DMS114 treated with DMSO at 0.1 percent for 48 hours (cell line): Measurements from ENCODE around the gene LTBP1.
"Not testable (repeated sequence)": the region's sequence is repeated elsewhere in the genome, so short reads cannot be mapped to it uniquely, and the experiment has no call there.

Experiments used
- DNase-seq: peaks from one replicate; lab custom pipeline; 2025; ENCODE audit not compliant: unreplicated experiment; lab: John Stamatoyannopoulos, UW

LTBP1 gene

DNA sequence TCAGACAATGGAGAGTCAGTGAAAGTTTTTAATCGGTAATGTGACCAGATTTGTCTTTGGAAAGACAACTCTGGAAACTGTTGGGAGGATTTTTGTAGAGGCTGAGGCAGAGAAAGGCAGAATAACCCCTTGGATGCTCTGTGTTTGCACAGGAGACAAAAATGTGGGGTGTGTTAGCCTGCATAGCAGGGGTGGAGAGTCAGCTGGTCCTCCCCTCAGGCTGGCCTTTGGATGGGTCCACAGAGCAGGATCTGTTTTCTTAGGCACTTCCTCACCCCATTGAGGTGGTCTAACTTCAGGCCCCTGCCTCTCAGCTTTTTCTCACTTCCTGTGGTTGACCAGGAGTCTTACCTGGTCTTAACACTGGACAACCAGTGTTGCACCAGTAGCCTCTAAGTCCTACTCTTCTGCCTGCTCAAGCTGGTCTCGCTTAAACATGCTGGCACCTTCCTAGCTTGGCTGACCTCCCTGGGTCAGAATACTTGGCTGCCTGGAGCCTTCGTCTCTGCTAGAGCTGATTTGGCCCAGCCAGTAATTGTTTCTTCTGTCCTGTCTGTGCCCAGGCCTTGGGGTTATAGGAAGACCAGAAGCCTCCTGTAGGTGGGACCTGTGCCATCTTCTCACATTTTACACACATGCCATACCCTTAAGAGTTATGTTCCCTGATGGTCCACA lies 269.9 kb downstream of the LTBP1 start:
- DNase-seq = no peak

DNA sequence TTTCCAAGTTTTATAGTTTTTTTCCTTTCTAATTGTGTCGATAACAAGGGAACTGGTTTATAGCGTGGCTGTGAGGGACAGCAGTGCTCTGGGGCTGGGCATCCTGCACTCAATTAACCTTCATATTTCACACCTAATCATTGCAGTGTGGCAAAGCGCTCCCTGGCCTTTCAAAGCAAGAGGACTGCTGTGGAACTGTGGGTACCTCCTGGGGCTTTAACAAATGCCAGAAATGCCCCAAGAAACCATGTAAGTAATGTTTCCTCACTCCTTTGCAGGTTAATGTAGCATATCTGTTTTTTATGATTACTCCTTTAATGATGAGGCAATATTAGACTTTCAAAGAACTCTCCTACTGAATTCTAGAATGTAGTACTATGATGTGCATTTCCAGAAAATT lies 270.7 kb downstream of the LTBP1 start:
- no peak for DNase-seq

DNA sequence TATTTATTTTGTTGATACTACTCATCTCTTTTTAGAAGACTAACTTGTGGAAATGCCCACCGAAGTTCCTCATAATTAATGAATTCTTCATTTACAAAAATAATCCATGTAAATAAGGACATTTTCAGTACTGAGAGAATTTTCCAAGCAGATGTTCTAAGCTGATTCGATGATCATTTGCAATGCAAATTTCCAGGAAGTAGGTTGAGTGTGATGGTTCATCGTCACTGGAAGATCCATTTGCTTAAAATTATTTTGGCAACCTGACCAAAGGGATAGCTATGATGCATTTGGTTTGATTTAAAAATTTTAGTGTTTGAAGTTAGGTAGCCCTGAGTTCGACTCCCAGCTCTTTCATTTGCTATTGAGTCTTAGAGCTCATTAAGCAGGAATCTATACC lies 272.4 kb downstream of the LTBP1 start:
- DNase-seq = no peak

DNA sequence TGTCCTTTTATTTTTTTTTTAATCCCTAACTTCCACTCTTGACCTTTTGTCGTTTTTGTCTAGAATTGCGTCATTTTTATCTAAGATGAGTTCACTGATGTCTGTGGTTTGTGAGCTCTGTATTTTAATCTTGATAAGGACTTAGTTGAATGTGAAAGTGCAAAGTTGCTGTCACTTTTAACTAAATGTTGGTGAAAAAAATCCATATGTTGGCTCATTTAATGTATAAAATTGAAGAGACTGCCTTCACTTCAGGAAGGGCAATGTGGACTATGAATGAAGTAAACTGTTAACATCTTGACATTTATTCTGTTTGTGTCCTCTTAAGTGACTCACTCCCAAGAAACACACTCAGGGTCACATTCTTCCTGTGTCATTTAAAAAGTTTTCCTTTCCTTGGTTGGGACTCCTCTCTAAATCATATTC lies 273.1 kb downstream of the LTBP1 start:
- no peak for DNase-seq

DNA sequence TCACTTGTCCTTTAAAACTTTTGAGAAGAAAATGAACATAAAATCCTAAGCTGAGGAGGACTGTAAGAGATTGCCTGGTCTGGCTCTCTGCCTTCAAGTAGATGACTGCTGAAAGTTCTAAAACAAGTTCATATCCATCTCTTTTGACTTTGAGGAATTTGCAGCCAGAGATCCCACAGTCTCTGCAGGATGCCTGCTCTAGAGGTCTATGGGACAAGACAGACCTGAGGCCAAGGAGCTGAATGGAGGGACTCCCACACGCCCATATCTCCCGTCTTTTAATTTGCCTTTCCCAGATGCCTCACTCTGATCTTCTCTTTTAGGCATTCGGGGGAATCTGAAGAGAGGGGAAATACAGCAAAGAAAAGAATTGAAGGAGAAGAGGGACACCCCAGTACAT lies 273.8 kb downstream of the LTBP1 start:
- no peak for DNase-seq

DNA sequence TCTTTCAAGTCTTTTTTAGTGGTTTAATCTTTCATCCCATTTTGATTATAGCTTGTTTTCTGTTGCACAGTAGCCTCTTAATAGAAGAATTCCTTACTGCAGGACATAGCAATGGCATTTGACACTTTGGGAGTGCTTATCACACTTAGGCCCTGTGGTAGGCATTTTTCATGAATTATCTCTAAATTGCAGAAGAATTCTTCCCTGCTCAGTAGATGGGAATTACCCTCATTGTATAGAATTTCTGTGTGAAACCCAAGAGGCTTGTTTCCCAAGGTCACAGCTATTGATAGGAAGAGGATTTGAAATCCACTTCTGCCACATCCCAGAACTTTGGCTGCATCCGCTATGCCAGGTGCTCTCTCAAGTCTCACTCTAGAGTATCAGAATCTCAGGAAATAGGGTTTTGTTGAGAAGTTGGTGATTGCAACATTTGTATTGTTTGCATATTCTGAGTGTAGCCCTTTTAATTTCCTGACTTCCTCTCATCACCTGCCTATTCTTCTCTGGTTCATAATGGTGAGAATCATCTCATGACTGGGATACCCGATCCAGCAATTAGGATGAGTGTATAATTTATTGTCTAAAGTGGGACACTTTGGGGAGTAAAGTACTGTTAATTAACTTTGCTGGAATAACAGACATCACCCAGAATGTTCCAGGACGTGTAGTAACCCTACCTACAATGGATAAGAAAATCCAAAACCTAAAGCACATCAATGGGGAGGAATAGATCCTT lies 274.5 kb downstream of the LTBP1 start:
- DNase-seq = no peak

DNA sequence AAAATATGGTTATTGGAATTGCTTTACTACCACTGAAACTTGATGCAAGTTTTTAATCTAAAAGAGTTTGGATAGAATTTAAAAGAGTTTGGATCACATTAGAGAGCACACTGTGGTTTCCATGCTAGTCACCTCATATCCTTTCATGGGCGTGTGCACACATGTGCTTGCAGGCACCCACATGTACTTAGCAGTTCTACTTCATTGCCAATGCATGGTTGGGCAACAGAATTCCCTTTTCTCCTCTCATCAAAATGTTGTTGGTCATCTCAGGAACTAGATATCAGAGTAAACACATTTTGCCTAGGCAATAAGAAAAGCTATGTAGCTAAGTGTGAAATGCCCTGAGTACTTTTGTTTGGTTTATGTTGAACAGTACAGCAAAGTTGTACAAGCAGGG lies 275.6 kb downstream of the LTBP1 start:
- DNase-seq = no peak

DNA sequence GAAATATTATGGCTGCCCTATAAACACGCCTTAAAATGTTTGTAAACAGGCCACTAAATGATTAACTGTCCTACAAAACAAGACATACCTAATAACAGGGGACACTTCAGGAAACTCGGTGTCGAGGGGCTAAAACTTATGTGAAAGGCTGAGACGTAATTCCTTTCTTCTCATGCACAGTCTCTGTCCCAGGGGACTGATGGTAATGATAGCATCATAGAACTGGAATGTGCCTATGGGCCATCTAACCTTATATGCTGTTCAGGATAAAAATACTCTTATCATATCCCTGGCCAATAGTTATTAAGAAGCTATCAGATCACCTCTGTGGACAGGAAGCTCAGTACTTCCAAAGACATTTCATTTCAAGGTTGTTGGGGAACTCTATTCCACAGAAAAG lies 277.1 kb downstream of the LTBP1 start:
- no peak for DNase-seq

DNA sequence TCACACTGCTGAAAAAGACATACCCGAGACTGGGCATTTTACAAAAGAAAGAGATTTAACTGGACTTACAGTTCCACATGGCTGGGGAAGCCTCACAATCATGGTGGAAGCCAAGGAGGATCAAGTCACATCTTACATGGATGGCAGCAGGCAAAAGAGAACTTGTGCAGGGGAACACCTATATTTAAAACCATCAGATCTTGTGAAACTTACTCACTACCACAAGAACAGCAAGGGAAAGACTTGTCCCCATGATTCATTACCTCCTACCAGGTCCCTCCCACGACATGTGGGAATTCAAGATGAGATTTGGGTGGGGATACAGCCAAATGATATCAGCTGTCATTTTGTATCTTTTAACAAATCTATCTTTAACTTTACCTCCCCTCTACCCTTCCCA lies 278.6 kb downstream of the LTBP1 start:
- DNase-seq = no peak

DNA sequence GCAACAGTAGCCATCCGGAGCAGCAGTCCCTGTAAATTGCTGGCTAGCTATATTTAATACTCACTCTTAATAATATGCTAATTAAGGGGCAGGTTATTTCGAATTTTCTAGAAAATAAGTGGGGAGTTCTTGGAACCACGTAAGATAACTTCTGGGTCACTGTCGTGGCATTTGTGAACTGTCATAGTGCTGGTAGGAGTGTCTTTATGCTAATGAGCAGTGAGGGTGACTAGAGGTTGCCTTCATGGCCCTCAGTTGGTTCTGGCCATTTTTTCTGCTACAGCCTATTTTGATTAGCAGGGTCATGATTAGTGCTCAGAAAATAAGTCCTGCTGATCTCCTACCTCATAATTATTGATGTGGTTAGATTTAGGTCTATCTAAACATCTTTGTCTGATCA lies 279.8 kb downstream of the LTBP1 start:
- no peak for DNase-seq

DNA sequence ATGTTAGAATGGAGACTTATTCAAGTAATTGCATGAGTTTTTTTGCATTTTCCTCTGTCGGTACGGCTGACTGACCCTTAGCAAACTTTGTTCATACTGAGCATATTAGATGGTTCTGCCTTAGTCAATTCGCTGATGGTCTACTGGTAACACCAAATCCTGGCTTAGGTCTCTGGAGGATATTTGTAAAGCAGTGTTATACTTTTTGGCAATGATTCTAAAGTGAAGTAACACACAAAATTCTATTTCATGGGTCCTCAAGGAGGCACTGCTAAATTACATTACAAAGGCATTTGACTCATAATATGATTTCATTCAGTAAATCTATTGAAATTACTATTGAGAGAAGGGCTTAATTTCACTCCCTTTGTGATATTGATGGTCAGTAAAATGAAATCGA lies 282.9 kb downstream of the LTBP1 start:
- no peak for DNase-seq

DNA sequence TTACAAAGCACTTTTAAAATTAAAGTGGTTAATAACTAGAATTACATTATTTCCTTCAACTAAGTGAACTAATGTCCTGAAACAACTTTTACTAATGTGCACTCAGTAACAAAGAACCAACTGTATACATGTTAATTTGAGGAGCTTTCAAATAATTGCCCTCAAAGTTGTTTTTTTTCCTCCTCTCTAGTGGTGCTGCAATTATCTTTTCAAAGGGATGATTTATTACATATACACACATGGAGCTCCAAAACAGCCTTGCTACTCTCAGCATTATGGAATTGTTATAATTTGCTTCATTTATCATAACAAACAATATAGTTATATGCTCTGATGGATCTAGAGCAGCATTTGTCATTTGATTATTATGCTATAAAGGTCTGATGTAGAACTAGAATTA lies 283.4 kb downstream of the LTBP1 start:
- DNase-seq = no peak

DNA sequence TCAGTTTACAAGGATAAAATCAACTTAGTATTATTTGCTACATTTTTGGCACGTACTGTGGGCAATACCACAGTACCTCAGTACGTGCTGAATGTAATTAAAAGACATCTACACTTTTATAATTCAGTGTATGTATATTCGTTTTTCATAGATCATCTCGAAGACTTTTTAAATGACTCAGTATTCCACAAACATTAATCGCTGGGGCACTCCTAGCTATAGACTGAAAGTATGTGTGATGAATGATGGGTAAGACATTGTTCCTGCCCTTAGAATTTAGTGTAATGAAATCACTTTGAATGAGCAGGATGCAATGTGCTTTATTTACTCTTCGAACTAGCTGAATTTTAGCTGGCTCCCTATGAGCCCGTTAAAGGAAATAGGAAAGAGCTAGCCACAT lies 284.1 kb downstream of the LTBP1 start:
- DNase-seq = no peak

DNA sequence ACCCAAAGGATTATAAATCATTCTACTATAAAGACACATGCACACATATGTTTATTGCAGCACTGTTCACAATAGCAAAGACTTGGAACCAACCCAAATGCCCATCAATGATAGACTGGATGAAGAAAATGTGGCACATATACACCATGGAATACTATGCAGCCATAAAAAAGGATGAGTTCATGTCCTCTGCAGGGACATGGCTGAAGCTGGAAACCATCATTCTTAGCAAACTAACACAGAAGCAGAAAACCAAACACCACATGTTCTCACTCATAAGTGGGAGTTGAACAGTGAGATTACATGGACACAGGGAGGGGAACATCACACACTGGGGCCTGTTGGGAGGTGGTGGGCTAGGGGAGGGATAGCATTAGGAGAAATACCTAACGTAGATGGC lies 288.8 kb downstream of the LTBP1 start:
- not testable (repeated sequence) for DNase-seq

DNA sequence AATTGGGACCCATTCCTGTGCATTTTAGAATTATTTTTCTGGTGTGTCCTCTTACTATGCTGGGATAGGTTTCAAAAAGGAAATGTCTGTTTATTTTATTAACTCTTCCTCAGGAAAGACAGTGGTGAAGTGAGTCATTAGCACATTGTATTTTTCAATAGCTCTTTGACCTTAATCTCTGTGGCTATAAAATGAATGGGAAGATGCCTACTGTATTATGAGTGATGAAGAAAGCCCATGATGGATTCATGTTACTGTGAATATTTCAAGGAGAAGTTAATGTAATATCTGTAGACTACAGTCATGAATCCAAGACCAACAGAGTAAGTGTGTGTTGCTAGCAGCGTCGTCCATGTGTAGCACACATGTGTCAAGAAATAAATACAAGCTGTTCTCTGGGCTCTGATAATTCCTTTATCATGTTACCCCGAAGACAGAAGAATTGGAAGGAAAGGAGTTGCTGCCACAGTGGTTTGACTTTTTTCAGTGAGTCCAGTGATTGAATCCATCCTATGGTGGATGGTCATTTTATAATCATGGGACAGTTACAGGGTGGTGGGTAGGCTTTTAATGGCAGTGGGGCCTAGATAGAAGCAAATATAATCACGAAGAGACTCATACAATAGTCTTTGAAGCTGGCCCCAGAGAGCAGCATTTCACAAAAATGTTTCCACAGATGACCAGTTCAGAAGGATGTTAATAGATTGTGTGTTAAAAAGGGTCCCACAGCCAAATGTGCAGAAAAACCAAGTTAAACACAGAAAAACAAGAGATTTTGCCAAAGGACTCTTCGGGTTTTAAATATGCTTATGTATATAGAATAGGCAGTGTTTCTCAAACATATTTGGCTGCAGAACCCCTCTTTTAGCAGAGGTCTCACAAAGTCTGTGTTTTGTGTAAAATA lies 290.0 kb downstream of the LTBP1 start:
- DNase-seq = no peak

DNA sequence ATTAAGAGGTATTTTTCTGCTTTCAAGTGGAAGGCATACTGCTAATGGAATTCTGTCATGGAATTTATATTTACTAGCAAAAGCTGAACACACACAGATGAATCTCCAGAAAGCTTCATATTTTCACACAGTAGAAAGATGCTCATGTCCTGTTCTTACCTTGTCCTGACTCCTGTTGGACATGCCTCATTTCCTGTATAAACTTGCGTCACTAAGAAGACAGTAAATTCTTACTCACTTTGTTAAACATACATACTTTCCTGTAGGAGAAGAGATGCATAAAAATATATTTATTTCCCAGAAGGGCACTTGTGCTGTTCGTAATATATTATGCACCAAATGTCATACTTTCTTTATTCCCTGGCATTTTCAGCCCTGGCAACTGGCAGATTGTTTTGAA lies 291.4 kb downstream of the LTBP1 start:
- DNase-seq = no peak

DNA sequence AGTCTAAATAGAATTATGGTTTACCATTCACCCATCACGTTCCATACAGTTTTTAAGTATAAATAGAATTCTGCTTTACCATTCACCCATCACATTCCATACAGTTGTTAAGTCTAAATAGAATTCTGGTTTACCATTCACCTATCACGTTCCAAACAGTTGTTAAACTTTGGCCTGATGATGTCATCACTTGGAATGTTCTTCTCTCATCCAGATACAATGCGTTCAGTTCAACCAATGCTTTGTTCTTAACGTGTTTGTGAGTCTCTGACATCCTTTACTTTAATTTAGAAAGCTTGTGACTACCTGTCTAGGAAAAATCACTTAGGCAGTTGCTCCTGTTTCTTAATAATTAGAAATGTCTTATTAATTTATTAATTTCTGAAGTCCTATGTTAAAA lies 293.4 kb downstream of the LTBP1 start:
- no peak for DNase-seq

DNA sequence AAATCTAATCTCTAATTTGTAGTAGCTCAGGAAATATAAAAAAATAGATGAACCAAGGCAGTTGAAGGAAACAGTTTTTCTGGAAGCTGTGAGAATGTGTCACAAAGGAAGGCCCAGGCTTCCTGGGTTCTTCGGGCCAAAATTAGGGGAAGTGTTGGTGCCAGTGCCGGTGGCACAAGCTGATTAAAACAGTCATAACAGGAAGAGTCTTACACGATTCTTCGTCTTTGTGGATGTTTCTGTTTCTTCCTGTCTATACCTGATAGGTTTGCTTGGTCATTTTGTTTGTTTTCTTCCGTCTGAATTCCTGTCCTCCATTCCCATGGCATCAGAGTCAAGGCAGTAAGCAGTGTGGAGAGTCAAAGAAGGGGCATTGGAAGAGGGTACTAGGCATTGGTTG lies 294.3 kb downstream of the LTBP1 start:
- no peak for DNase-seq

DNA sequence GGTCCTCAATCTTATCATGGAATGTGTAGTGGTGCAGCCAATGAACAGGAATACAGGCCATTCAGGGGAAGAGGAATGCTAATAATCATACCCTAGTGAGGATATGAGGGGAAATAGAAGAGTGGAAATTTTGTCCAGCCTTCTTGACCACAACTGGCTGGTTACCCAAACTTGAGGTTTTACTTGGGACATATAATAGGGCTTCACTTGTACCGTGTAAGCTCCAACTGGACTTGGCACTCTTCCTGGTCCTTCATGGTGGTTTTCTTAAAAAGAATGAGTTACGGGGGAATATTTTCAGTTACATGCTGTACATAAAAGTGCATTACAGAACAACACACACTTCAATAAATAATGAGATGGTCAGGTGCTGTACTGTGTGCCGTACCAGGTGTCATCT lies 294.8 kb downstream of the LTBP1 start:
- DNase-seq = no peak

DNA sequence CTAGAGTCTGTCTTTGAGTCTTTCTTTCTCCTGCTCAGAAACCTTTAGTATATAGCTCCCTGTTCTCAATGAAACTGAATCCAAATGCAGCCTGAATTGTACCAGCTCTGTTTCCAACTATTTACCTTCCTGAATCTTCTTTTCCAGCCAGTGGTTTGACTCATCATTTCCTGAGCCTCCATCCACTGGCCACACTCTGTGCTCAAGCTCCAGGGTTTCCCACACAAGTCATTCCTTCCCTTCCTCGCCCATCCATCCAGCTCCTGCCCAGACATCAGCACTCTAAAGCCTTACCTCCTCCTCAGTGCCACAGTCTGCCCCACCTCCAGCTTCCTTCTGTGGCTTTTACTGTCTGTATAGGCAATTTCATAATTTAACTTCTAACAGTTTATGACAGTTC lies 296.1 kb downstream of the LTBP1 start:
- DNase-seq = no peak

DNA sequence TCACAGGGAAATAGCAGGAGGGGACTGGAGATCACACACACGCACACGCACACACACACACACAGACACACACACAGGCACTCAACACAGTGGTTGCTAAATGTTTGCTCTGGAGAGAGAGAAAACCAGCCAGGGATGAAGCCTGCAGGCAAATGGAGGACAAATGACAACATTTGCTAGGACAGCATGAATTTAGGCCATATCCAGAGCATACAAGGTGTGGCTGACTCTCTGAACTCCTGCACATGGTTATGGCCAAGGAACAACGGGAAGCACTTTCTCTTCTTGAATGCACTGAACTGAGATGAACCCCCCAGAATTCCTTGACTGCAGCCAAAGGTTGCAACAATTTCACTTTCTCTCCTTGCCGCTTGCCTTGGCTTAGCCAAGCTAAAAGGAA lies 299.7 kb downstream of the LTBP1 start:
- DNase-seq = no peak

DNA sequence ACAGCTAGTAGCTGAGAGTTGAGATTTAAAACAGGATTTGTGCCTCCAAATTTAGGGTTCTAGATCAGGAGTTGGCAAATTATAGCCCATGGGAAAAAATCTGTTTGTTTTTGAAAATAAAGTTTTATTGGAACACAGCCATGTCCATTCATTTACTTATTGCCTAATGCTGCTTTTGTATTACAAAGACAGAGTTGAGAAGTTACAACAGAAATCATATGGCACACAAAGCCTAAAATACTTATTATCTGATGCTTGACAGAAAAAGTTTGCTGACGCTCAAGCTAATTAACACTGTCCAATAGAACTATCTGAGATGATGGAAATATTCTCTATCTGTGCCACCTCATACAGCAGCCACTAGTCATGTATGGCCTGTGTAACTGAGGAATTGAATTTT lies 300.6 kb downstream of the LTBP1 start:
- DNase-seq = no peak
